ENCODE measurements around the gene RBPJ.

The RBPJ gene

GRCh38 chr4:26420913-26421312, 100.1 kb downstream of the RBPJ start:
- TF ChIP-seq CTCF (conservative IDR thresholded peaks at IDR 0.05) (no peak), ZFX (IDR thresholded peaks at IDR 0.05) (no peak)
- no peak overlapping the region for H3K27ac ChIP-seq

GRCh38 chr4:26424153-26424552, 103.3 kb downstream of the RBPJ start:
- no peak overlapping the region for H3K27ac ChIP-seq
- TF ChIP-seq CTCF (conservative IDR thresholded peaks at IDR 0.05) (no peak), ZFX (IDR thresholded peaks at IDR 0.05) (no peak)

- H3K27ac ChIP-seq: no peak overlapping the region
- TF ChIP-seq ZFX (IDR thresholded peaks at IDR 0.05) (no peak), CTCF (conservative IDR thresholded peaks at IDR 0.05) (peak; percentile 36)
These were observed 104.0 kb downstream of the RBPJ start for GRCh38 chr4:26424838-26425237.

- H3K27ac ChIP-seq: no peak overlapping the region
- TF ChIP-seq CTCF (conservative IDR thresholded peaks at IDR 0.05) (no peak), ZFX (IDR thresholded peaks at IDR 0.05) (no peak)
These were observed 105.1 kb downstream of the RBPJ start for GRCh38 chr4:26425953-26426352.

- H3K27ac ChIP-seq: no peak overlapping the region
- no peak for TF ChIP-seq ZFX (IDR thresholded peaks at IDR 0.05)
- no peak for TF ChIP-seq CTCF (conservative IDR thresholded peaks at IDR 0.05)
These were observed 106.1 kb downstream of the RBPJ start for GRCh38 chr4:26426892-26427291.

GRCh38 chr4:26429910-26430309, 109.1 kb downstream of the RBPJ start:
- TF ChIP-seq CTCF (conservative IDR thresholded peaks at IDR 0.05) (no peak), ZFX (IDR thresholded peaks at IDR 0.05) (no peak)
- no peak overlapping the region for H3K27ac ChIP-seq

- TF ChIP-seq CTCF (conservative IDR thresholded peaks at IDR 0.05) (no peak), ZFX (IDR thresholded peaks at IDR 0.05) (no peak)
- no peak overlapping the region for H3K27ac ChIP-seq
These were observed 110.8 kb downstream of the RBPJ start for GRCh38 chr4:26431461-26432180.
